Neutrophil (primary cell): ENCODE measurements around the gene ABCA1.
A peak's percentile ranks its signal among the peaks of the same experiment; 100 is the strongest.
"Not testable (repeated sequence)": the region's sequence is repeated elsewhere in the genome, so short reads cannot be mapped to it uniquely, and the experiment has no call there.

Source experiments
- H3K27ac ChIP-seq: fragments of 200-600 bp; sonication (generic); 2 replicates; pipeline ENCODE4 v1.5.1; 2016; ENCODE audit warnings: mild to moderate bottlenecking, moderate library complexity
- H3K27me3 ChIP-seq: fragments of 200-600 bp; sonication (generic); 2 replicates; pipeline ENCODE4 v1.6.0; 2016; ENCODE audit warnings: mild to moderate bottlenecking
- H3K36me3 ChIP-seq: fragments of 200-600 bp; sonication (generic); 2 replicates; pipeline ENCODE4 v1.5.1; 2017
- H3K4me1 ChIP-seq, 2 experiments: fragments of 200-600 bp in 1 of 2; sonication (generic) in 1 of 2; 1 replicate in 1 of 2; 2 replicates in 1 of 2; pipeline versions ENCODE4 v1.5.1 to v1.6.1; 2013 to 2016; ENCODE audit warnings: low read depth in 1 of 2, low read length in 1 of 2, mild to moderate bottlenecking in 1 of 2, moderate library complexity in 1 of 2; ENCODE audit not compliant: control insufficient read depth in 1 of 2, insufficient read depth in 1 of 2
- H3K4me3 ChIP-seq, 2 experiments: fragments of 200-600 bp in 1 of 2; sonication (generic) in 1 of 2; 1 replicate in 1 of 2; 2 replicates in 1 of 2; pipeline ENCODE4 v1.5.1; 2013 to 2016; ENCODE audit warnings: low read depth in 1 of 2, low read length in 1 of 2, mild to moderate bottlenecking in 1 of 2, moderate library complexity in 1 of 2
- H3K9me3 ChIP-seq: fragments of 200-600 bp; sonication (generic); 2 replicates; pipeline ENCODE4 v1.5.1; 2016
- CTCF ChIP-seq: fragments of 200-600 bp; sonication (generic); IDR thresholded peaks from 2 replicates; pipeline ENCODE4 v1.5.1; 2016; ENCODE audit warnings: antibody characterized with exemption

The ABCA1 gene

GRCh38 chr9:104927912-104928740 lies at the start of gene ABCA1:
ABCA1 (minus strand) TSS chr9:104928155; CDS start chr9:104903679, 24,476 bp downstream.
- Histone ChIP-seq H3K27me3 (no peaks in the 10 kb centered on the region), H3K4me3 (peak within 1 kb of the TSS; percentile 91 to 94), H3K4me1 (peaks cover 19 to 20% of the 10 kb centered on the region in 2 experiments), H3K36me3 (peaks cover 6% of the 10 kb centered on the region), H3K9me3 (no peaks in the 10 kb centered on the region), H3K27ac (peak within 1 kb of the TSS; percentile 92)
- no peak for TF ChIP-seq CTCF

- TF ChIP-seq CTCF = no peak
These were observed 49.6 kb upstream of the ABCA1 start for GRCh38 chr9:104977580-104977979.

DNA sequence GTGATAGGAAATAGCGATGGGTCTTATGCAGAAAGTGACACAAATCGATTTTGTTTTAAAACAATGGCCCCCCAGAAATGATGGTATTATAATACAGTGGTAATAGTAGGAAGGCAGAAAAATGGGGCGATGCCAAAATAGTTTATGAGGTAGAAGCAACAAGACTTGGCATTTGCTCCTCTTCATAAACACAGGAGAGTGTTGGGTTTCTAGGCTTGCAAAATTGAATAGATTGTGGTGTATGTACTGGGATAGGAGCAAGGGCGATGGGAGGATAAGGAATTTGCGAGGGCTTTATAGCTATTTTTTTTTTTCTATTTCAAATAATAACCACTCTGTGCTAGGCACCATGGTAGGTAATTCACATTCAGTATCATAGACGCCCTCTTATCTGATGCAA lies 49.2 kb upstream of the ABCA1 start:
- Histone ChIP-seq H3K4me1 (no peaks in the 10 kb centered on the region), H3K27me3 (no peaks in the 10 kb centered on the region), H3K4me3 (no peak overlapping the region), H3K9me3 (no peaks in the 10 kb centered on the region), H3K27ac (no peak overlapping the region), H3K36me3 (no peaks in the 10 kb centered on the region)
- no peak for TF ChIP-seq CTCF

More at GRCh38 chr9:104977580-104977979, 49.6 kb upstream of the ABCA1 start:
- Histone ChIP-seq H3K27ac (no peak overlapping the region), H3K4me3 (no peak overlapping the region), H3K27me3 (no peaks in the 10 kb centered on the region), H3K9me3 (no peaks in the 10 kb centered on the region), H3K36me3 (no peaks in the 10 kb centered on the region), H3K4me1 (no peaks in the 10 kb centered on the region)

DNA sequence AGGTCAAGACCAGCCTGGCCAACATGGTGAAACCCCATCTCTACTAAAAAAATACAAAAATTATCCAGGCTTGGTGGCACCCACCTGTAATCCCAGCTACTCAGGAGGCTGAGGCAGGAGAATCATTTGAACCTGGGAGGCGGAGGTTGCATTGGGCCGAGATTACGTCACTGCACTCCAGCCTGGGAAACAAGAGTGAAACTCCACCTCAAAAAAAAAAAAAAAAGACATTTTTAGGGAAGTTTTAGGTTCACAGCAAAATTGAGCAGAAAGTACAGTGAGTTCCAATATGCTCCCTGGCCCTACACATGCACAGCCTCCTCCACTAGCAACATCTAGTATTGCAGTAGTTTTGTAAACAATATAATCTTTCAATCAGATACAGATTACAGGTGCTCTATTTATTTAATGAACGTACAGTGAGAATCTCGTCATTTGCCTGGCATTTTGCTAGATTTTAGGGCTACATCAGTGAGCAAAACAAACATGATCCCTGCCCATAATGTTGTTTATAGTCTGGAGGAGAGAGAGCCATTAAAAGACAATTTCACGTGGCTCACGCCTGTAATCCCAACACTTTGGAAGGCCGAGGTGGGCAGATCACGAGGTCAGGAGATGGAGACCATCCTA lies 48.1 kb upstream of the ABCA1 start:
- not testable (repeated sequence) for H3K36me3 ChIP-seq, H3K4me3 ChIP-seq, H3K27me3 ChIP-seq, H3K27ac ChIP-seq, H3K4me1 ChIP-seq, H3K9me3 ChIP-seq

DNA sequence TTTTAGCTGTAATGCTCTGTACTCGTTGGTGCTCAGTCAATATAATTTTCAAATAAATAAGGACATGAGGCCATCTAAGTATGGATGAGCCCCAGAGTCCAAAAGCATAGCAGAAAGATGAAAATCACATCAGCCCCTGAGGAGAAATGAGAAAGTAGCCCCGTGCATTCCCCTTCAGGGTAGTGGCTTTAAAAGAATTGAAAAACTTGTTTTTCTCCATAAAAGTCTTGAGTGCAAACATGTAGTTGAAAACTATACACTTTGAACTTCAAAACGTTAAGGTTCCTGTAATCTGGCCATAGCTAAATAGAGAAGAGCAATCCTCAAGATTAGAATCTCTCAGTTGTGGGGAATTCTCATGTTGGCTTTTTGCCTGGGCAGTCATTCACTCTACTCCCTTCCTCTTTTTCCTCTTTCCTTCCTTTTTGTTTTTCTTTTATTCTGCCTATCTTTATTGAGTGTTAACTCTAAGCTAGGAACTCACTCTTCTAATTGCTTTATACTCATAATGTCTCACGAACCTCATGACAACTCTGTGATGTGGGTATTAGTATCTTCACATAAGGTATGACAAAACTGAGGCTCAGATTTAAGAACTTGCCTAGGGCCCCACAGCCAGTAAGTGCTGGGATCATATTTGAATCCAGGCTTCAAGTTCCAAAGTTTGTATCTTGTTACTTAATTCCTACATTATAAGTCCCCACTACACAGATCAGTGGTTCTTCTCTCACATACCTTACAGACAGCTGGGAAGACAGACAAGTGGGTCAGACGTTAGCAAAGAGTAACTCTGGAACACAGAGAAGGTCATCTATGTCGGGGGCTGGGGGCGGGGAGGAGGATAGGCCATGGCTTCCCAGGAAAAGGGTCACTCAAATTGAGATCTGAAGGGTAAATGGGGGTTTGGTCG lies 46.4 kb upstream of the ABCA1 start:
- no peak for TF ChIP-seq CTCF
- Histone ChIP-seq H3K9me3 (no peaks in the 10 kb centered on the region), H3K4me1 (peaks cover 0 to 7% of the 10 kb centered on the region in 2 experiments), H3K27ac (no peak overlapping the region), H3K27me3 (no peaks in the 10 kb centered on the region), H3K4me3 (no peak overlapping the region), H3K36me3 (no peaks in the 10 kb centered on the region)
